Activated CD4-positive, alpha-beta T cell treated with anti-CD3 and anti-CD28 coated beads for 1 hour (primary cell): ENCODE measurements around the gene RBM19.
A peak's percentile ranks its signal among the peaks of the same experiment; 100 is the strongest.
"Not testable (repeated sequence)": the region's sequence is repeated elsewhere in the genome, so short reads cannot be mapped to it uniquely, and the experiment has no call there.

ENCODE experiments used
- DNase-seq: peaks from one replicate; pipeline ENCODE4 v3.0.0-alpha.2; 2020

The RBM19 gene

GRCh38 chr12:113965951-113966797 lies at the start of gene RBM19:
TSS of gene RBM19 (minus strand) at chr12:113966325. CDS start at chr12:113966227, 98 bp downstream.
- DNase-seq = peak; percentile 96

- no peak for DNase-seq
Measured at GRCh38 chr12:114015851-114016250, 49.7 kb upstream of the RBM19 start.

GRCh38 chr12:114013575-114014345 lies 47.6 kb upstream of the RBM19 start:
- no peak for DNase-seq

- no peak for DNase-seq
Measured at GRCh38 chr12:114012744-114013431, 46.8 kb upstream of the RBM19 start.

- no peak for DNase-seq
Measured at GRCh38 chr12:114011711-114012110, 45.6 kb upstream of the RBM19 start.

- no peak for DNase-seq
Measured at GRCh38 chr12:114006482-114007425, 40.6 kb upstream of the RBM19 start.

- no peak for DNase-seq
Measured at GRCh38 chr12:114004402-114004801, 38.3 kb upstream of the RBM19 start.

GRCh38 chr12:114003286-114003685 lies 37.2 kb upstream of the RBM19 start:
- no peak for DNase-seq

- DNase-seq = no peak
Measured at GRCh38 chr12:114001511-114002340, 35.6 kb upstream of the RBM19 start.

GRCh38 chr12:114000861-114001260 lies 34.7 kb upstream of the RBM19 start:
- no peak for DNase-seq

GRCh38 chr12:114000261-114000660 lies 34.1 kb upstream of the RBM19 start:
- DNase-seq = not testable (repeated sequence)

GRCh38 chr12:113997365-113997764 lies 31.2 kb upstream of the RBM19 start:
- no peak for DNase-seq

- no peak for DNase-seq
Measured at GRCh38 chr12:113996026-113996425, 29.9 kb upstream of the RBM19 start.

- no peak for DNase-seq
Measured at GRCh38 chr12:113994051-113994450, 27.9 kb upstream of the RBM19 start.

GRCh38 chr12:113992751-113993150 lies 26.6 kb upstream of the RBM19 start:
- DNase-seq = not testable (repeated sequence)

- DNase-seq = no peak
Measured at GRCh38 chr12:113991224-113992044, 25.3 kb upstream of the RBM19 start.

- DNase-seq = no peak
Measured at GRCh38 chr12:113990250-113991223, 24.4 kb upstream of the RBM19 start.

GRCh38 chr12:113988976-113989375 lies 22.9 kb upstream of the RBM19 start:
- no peak for DNase-seq

- no peak for DNase-seq
Measured at GRCh38 chr12:113988064-113988451, 21.9 kb upstream of the RBM19 start.
